ENCODE measurements around the gene CYP24A1. TPM values are rescaled to one million over a fixed set of nuclear protein-coding genes. Genes with fewer than 3 reads are reported as not detected.

CYP24A1 gene
- total RNA-seq, 1 donor from 2014 or later: not detected

GRCh38 chr20:54220722-54221121 lies 46.9 kb upstream of the CYP24A1 start:
- H3K4me1 Mint-ChIP-seq (ENCODE audit: low read depth, unreplicated experiment): peaks cover 5% of the 10 kb centered on the region
- no peak overlapping the region for H3K27ac Mint-ChIP-seq (ENCODE audit: unreplicated experiment)
- H3K9me3 Mint-ChIP-seq (ENCODE audit: unreplicated experiment): peaks cover 6% of the 10 kb centered on the region
- no peak overlapping the region for H3K4me3 Mint-ChIP-seq (ENCODE audit: unreplicated experiment)
- no peak for TF ChIP-seq CTCF (IDR thresholded peaks at IDR 0.05; ENCODE audit: partially characterized antibody, unreplicated experiment)
- no peaks in the 10 kb centered on the region for H3K36me3 Mint-ChIP-seq (ENCODE audit: unreplicated experiment)
- no peak for DNase-seq
- H3K27me3 Mint-ChIP-seq (ENCODE audit: unreplicated experiment): peaks cover 4% of the 10 kb centered on the region

GRCh38 chr20:54219751-54220426 lies 46.1 kb upstream of the CYP24A1 start:
- H3K36me3 Mint-ChIP-seq (ENCODE audit: unreplicated experiment): no peaks in the 10 kb centered on the region
- DNase-seq: no peak
- H3K4me3 Mint-ChIP-seq (ENCODE audit: unreplicated experiment): no peak overlapping the region
- H3K27ac Mint-ChIP-seq (ENCODE audit: unreplicated experiment): no peak overlapping the region
- H3K9me3 Mint-ChIP-seq (ENCODE audit: unreplicated experiment): peaks cover 6% of the 10 kb centered on the region
- peak; percentile 43 for TF ChIP-seq CTCF (IDR thresholded peaks at IDR 0.05; ENCODE audit: partially characterized antibody, unreplicated experiment)
- H3K4me1 Mint-ChIP-seq (ENCODE audit: low read depth, unreplicated experiment): peaks cover 5% of the 10 kb centered on the region
- peaks cover 4% of the 10 kb centered on the region for H3K27me3 Mint-ChIP-seq (ENCODE audit: unreplicated experiment)

GRCh38 chr20:54218470-54218869 lies 44.7 kb upstream of the CYP24A1 start:
- peaks cover 5% of the 10 kb centered on the region for H3K4me1 Mint-ChIP-seq (ENCODE audit: low read depth, unreplicated experiment)
- no peak overlapping the region for H3K4me3 Mint-ChIP-seq (ENCODE audit: unreplicated experiment)
- no peaks in the 10 kb centered on the region for H3K36me3 Mint-ChIP-seq (ENCODE audit: unreplicated experiment)
- peaks cover 6% of the 10 kb centered on the region for H3K9me3 Mint-ChIP-seq (ENCODE audit: unreplicated experiment)
- DNase-seq: no peak
- no peak overlapping the region for H3K27ac Mint-ChIP-seq (ENCODE audit: unreplicated experiment)
- TF ChIP-seq CTCF (IDR thresholded peaks at IDR 0.05; ENCODE audit: partially characterized antibody, unreplicated experiment): no peak
- H3K27me3 Mint-ChIP-seq (ENCODE audit: unreplicated experiment): peaks cover 2% of the 10 kb centered on the region

GRCh38 chr20:54217762-54218161 lies 44.0 kb upstream of the CYP24A1 start:
- peaks cover 6% of the 10 kb centered on the region for H3K9me3 Mint-ChIP-seq (ENCODE audit: unreplicated experiment)
- no peak for TF ChIP-seq CTCF (IDR thresholded peaks at IDR 0.05; ENCODE audit: partially characterized antibody, unreplicated experiment)
- no peak for DNase-seq
- no peaks in the 10 kb centered on the region for H3K36me3 Mint-ChIP-seq (ENCODE audit: unreplicated experiment)
- H3K4me1 Mint-ChIP-seq (ENCODE audit: low read depth, unreplicated experiment): peaks cover 5% of the 10 kb centered on the region
- H3K27me3 Mint-ChIP-seq (ENCODE audit: unreplicated experiment): peaks cover 2% of the 10 kb centered on the region
- no peak overlapping the region for H3K27ac Mint-ChIP-seq (ENCODE audit: unreplicated experiment)
- no peak overlapping the region for H3K4me3 Mint-ChIP-seq (ENCODE audit: unreplicated experiment)

GRCh38 chr20:54215157-54215789 lies 41.5 kb upstream of the CYP24A1 start:
- Mint-ChIP-seq H3K4me1 (ENCODE audit: low read depth, unreplicated experiment) (no peaks in the 10 kb centered on the region), H3K4me3 (ENCODE audit: unreplicated experiment) (no peak overlapping the region), H3K36me3 (ENCODE audit: unreplicated experiment) (no peaks in the 10 kb centered on the region), H3K27me3 (ENCODE audit: unreplicated experiment) (no peaks in the 10 kb centered on the region), H3K27ac (ENCODE audit: unreplicated experiment) (no peak overlapping the region), H3K9me3 (ENCODE audit: unreplicated experiment) (peaks cover 3% of the 10 kb centered on the region)
- no peak for DNase-seq
- TF ChIP-seq CTCF (IDR thresholded peaks at IDR 0.05; ENCODE audit: partially characterized antibody, unreplicated experiment): no peak

All from glutamatergic neuron (in vitro differentiated cells).